Measurements from ENCODE around the gene LCLAT1. TPM values are rescaled to one million over a fixed set of nuclear protein-coding genes. Genes with fewer than 3 reads are reported as not detected.
A peak's percentile ranks its signal among the peaks of the same experiment; 100 is the strongest.
"Not testable (repeated sequence)": the region's sequence is repeated elsewhere in the genome, so short reads cannot be mapped to it uniquely, and the experiment has no call there.

The LCLAT1 gene
- total and polyA plus RNA-seq, 4 donors = 10.3 to 21.1 (median 11.9) TPM

DNA sequence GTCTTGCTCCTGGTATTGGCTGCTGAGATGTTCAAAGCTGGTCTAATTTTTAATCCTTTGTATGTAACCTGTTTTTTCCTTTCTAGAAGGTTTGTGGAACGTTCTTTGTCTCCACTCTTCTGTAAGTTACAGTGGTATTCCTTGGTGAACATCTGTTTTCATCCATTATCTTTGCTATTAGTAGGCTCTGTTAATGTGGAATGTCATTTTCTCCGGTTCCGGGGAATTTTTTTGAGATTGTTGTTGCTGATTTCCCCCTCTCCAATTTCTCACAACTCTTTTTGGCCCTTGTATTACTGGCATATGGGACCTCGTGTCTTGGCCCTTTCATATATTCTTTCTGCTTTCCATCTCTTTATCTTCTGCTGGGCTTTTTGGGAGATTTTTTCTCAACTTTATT, 63.4 kb downstream of the LCLAT1 start:
- no CpG with 5 or more reads among the region's 4 CpGs for WGBS (ENCODE audit: insufficient coverage)
- Histone ChIP-seq H3K4me1 (ENCODE audit: control insufficient read depth, insufficient read depth, low read length) (no peaks in the 10 kb centered on the region), H3K36me3 (ENCODE audit: control insufficient read depth, insufficient read depth, low read length) (no peaks in the 10 kb centered on the region), H3K9me3 (ENCODE audit: control insufficient read depth, insufficient read depth, low read length) (no peaks in the 10 kb centered on the region), H3K4me3 (ENCODE audit: low read depth, low read length) (no peak overlapping the region), H3K27ac (ENCODE audit: low read depth, low read length) (no peak overlapping the region), H3K27me3 (ENCODE audit: control insufficient read depth, insufficient read depth, low read length) (no peaks in the 10 kb centered on the region)
- DNase-seq (ENCODE audit: low read depth in 4 of 6, low spot score in 6 of 6) = peak in 1 of 6 donors; percentile 3

DNA sequence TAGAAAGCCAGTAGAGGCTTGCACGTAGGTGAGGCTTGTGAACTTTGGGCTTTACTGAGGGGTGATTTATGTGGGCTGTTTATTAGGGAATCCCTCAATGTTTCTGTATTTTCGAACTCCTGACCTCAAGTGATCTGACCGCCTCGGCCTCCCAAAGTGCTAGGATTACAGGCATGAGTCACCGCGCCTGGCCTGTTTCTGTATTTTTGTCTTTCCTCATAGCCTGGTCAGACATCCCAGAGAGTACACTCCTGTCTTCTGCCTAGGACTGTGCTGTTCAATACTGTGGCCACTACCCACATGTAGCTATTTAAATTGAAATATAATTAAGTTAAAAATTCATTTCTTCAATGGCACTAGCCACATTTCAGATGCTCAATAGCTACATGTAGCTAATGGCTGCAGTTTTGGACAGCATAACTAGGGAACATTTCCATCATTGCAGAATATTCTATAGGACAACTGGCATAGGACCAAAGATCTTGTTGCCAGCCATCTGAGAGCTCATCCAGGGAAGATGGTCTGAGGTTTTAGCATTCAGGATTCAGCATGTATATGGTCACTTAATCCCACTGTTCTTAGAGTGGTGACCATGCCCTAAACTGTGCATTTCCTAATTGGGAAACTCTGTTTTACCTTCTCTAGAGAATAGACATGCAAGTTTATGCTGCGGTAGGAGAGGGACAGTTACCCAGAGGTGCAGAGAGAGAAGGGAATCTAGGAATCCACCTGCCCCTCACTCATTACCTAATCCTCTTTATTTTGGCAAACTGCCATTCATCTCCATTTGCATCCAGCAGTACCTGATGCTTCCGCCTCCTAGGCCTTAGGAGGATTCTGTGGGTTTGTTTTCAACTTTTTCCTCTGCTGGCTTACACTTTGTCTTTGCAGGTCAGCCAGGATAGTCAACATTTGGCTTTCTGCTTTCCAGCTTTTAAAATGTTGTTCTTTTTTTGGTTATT, 64.4 kb downstream of the LCLAT1 start:
- Histone ChIP-seq H3K9me3 (ENCODE audit: control insufficient read depth, insufficient read depth, low read length) (no peaks in the 10 kb centered on the region), H3K27ac (ENCODE audit: low read depth, low read length) (no peak overlapping the region), H3K4me3 (ENCODE audit: low read depth, low read length) (no peak overlapping the region), H3K4me1 (ENCODE audit: control insufficient read depth, insufficient read depth, low read length) (no peaks in the 10 kb centered on the region), H3K36me3 (ENCODE audit: control insufficient read depth, insufficient read depth, low read length) (peaks cover 3% of the 10 kb centered on the region), H3K27me3 (ENCODE audit: control insufficient read depth, insufficient read depth, low read length) (no peaks in the 10 kb centered on the region)
- DNase-seq (ENCODE audit: low read depth in 4 of 6, low spot score in 6 of 6) = peak in 1 of 6 donors; percentile 37
- 62% methylated on average over 6 of the region's 8 CpGs for WGBS (ENCODE audit: insufficient coverage)

- Histone ChIP-seq H3K4me1 (ENCODE audit: control insufficient read depth, insufficient read depth, low read length) (no peaks in the 10 kb centered on the region), H3K36me3 (ENCODE audit: control insufficient read depth, insufficient read depth, low read length) (peaks cover 3% of the 10 kb centered on the region), H3K27ac (ENCODE audit: low read depth, low read length) (no peak overlapping the region), H3K4me3 (ENCODE audit: low read depth, low read length) (no peak overlapping the region), H3K9me3 (ENCODE audit: control insufficient read depth, insufficient read depth, low read length) (no peaks in the 10 kb centered on the region), H3K27me3 (ENCODE audit: control insufficient read depth, insufficient read depth, low read length) (no peaks in the 10 kb centered on the region)
- WGBS (ENCODE audit: insufficient coverage) = no CpG with 5 or more reads among the region's 3 CpGs
- no peak for DNase-seq (ENCODE audit: low read depth in 4 of 6, low spot score in 6 of 6)
Observed at GRCh38 chr2:30512243-30512886, 65.3 kb downstream of the LCLAT1 start.

DNA sequence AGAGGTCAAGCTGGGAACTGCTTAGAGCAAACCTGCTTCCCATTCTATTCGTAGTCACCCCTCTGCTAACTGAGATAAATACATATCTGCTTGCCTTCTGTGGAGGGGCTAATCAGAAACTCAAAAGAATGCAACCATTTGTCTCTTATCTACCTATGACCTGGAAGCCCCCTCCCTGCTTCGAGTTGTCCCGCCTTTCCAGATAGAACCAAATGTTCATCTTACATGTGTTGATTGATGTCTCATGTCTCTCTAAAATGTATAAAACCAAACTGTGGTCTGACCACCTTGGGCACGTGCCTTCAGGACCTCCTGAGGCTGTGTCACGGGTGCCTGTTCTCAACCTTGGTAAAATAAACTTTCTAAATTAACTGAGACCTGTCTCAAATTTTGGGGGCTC, 66.6 kb downstream of the LCLAT1 start:
- DNase-seq (ENCODE audit: low read depth in 4 of 6, low spot score in 6 of 6); H3K27ac ChIP-seq (ENCODE audit: low read depth, low read length); H3K4me3 ChIP-seq (ENCODE audit: low read depth, low read length); H3K9me3 ChIP-seq (ENCODE audit: control insufficient read depth, insufficient read depth, low read length); H3K36me3 ChIP-seq (ENCODE audit: control insufficient read depth, insufficient read depth, low read length); H3K27me3 ChIP-seq (ENCODE audit: control insufficient read depth, insufficient read depth, low read length); H3K4me1 ChIP-seq (ENCODE audit: control insufficient read depth, insufficient read depth, low read length): not testable (repeated sequence)
- 45% methylated on average over 2 of the region's 5 CpGs for WGBS (ENCODE audit: insufficient coverage)

DNA sequence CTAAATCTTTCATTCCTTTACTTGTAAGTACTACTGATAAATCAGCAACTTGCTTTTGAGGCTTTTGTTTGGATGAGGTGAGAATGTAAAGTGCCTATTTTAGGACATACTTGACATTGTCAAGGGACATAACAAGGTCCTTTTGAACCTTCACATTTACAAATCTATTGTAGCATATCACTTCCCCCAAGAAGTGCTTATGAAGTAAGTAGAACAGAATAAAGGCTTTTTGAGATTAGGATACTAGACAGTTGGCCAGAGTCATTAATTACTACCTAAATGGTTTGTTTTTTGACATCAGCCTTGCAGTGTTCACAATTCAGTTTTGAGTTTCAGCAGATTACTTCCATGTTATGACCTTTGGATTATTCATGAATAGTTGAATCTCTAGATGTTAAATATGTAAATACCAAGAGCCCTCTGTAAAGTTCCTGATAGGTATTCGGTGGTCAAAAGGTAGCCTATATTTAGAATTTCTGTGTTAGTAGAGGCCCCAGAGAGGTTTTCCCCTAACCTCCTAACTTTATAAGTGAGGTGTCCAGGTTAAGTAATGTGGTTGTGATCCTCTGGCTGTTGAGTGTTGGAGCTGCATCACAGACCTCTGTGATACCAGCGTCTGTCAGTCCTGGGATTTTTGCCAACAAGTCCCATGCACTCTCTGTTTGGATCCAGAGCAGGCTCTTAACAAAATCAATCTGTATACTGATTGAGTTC, 67.2 kb downstream of the LCLAT1 start:
- Histone ChIP-seq H3K4me1 (ENCODE audit: control insufficient read depth, insufficient read depth, low read length) (no peaks in the 10 kb centered on the region), H3K9me3 (ENCODE audit: control insufficient read depth, insufficient read depth, low read length) (no peaks in the 10 kb centered on the region), H3K27ac (ENCODE audit: low read depth, low read length) (no peak overlapping the region), H3K36me3 (ENCODE audit: control insufficient read depth, insufficient read depth, low read length) (peaks cover 3% of the 10 kb centered on the region), H3K27me3 (ENCODE audit: control insufficient read depth, insufficient read depth, low read length) (no peaks in the 10 kb centered on the region), H3K4me3 (ENCODE audit: low read depth, low read length) (no peak overlapping the region)
- WGBS (ENCODE audit: insufficient coverage) = no CpG with 5 or more reads among the region's 2 CpGs
- DNase-seq (ENCODE audit: low read depth in 4 of 6, low spot score in 6 of 6) = peak in 2 of 6 donors; percentile 36 to 41

DNA sequence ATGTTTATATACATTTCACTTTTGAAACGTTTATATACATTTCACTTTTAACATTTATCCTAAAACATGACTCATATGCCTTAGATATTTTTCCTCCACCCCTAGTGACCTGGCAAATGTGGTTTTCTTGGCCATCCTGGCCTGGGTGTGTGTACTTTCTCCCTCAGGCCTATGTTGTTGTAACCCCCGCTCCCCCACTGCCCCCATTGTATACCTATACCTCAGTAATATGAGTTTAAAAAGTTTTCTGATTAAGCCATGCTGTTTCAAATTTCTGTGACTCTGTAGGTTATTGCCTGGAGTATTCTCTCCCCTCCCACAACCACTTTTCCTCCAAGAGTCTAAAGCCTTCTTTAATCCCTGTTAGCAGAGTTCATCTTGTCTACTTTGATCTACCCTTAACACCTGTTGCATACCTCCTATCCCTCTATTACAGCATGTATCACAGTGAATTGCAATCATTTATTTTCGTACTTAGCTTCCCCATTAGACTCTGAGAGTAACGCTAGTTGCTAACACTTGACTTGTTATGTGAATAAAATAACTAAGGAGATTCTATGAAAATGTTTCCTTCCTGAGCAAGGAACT, 67.9 kb downstream of the LCLAT1 start:
- Histone ChIP-seq H3K36me3 (ENCODE audit: control insufficient read depth, insufficient read depth, low read length) (peaks cover 8% of the 10 kb centered on the region), H3K4me3 (ENCODE audit: low read depth, low read length) (no peak overlapping the region), H3K9me3 (ENCODE audit: control insufficient read depth, insufficient read depth, low read length) (no peaks in the 10 kb centered on the region), H3K27ac (ENCODE audit: low read depth, low read length) (no peak overlapping the region), H3K4me1 (ENCODE audit: control insufficient read depth, insufficient read depth, low read length) (no peaks in the 10 kb centered on the region), H3K27me3 (ENCODE audit: control insufficient read depth, insufficient read depth, low read length) (no peaks in the 10 kb centered on the region)
- no CpG with 5 or more reads among the region's 4 CpGs for WGBS (ENCODE audit: insufficient coverage)
- no peak for DNase-seq (ENCODE audit: low read depth in 4 of 6, low spot score in 6 of 6)

GRCh38 chr2:30516166-30516565, 69.1 kb downstream of the LCLAT1 start:
- no peak for DNase-seq (ENCODE audit: low read depth in 4 of 6, low spot score in 6 of 6)
- no peaks in the 10 kb centered on the region for H3K27me3 ChIP-seq (ENCODE audit: control insufficient read depth, insufficient read depth, low read length)
- H3K9me3 ChIP-seq (ENCODE audit: control insufficient read depth, insufficient read depth, low read length) = no peaks in the 10 kb centered on the region
- no peak overlapping the region for H3K4me3 ChIP-seq (ENCODE audit: low read depth, low read length)
- peaks cover 8% of the 10 kb centered on the region for H3K36me3 ChIP-seq (ENCODE audit: control insufficient read depth, insufficient read depth, low read length)
- 92% methylated on average over 17 of the region's 18 CpGs for WGBS (ENCODE audit: insufficient coverage)
- no peaks in the 10 kb centered on the region for H3K4me1 ChIP-seq (ENCODE audit: control insufficient read depth, insufficient read depth, low read length)
- H3K27ac ChIP-seq (ENCODE audit: low read depth, low read length) = no peak overlapping the region

DNA sequence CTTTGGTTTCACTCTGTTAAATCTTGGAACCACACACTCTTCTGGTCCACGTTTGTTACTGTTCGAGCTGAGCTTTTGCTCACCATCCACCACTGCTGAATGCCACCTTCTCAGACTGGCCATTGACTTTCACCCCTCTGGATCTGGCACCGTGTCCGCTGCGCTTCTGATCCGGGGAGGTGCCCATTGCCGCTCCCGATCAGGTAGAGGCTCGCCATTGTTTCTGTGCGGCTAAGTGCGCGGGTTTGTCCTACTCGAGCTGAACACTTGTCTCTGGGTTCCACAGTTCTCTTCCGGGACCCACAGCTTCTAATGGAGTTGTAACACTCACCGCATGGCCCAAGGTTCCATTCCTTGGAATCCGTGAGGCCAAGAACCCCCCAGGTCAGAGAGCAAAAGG, 72.8 kb downstream of the LCLAT1 start:
- H3K27ac ChIP-seq (ENCODE audit: low read depth, low read length) = no peak overlapping the region
- WGBS (ENCODE audit: insufficient coverage) = 97% methylated on average over 16 of the region's 16 CpGs
- H3K27me3 ChIP-seq (ENCODE audit: control insufficient read depth, insufficient read depth, low read length) = no peaks in the 10 kb centered on the region
- no peak for DNase-seq (ENCODE audit: low read depth in 4 of 6, low spot score in 6 of 6)
- peaks cover 8% of the 10 kb centered on the region for H3K36me3 ChIP-seq (ENCODE audit: control insufficient read depth, insufficient read depth, low read length)
- H3K9me3 ChIP-seq (ENCODE audit: control insufficient read depth, insufficient read depth, low read length) = no peaks in the 10 kb centered on the region
- H3K4me3 ChIP-seq (ENCODE audit: low read depth, low read length) = no peak overlapping the region
- no peaks in the 10 kb centered on the region for H3K4me1 ChIP-seq (ENCODE audit: control insufficient read depth, insufficient read depth, low read length)

DNA sequence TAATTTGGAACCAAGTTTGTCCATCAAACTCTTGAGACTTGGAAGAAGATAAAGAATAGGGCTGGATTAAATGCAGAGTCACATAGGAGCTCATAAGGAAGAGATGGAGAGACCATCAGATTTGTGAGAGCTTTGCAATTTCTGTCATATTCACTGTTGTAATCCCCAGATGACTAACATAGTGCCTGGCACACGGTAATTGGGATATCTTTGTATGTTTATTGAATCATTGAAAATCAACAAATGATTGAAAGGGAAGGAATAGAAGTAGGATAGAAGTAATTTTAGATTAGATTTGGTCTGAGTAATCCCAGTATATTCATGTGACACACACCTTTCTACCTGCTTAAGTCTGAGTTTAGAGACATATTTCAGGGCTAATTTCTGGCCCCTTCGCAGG, 75.4 kb downstream of the LCLAT1 start:
- no peak overlapping the region for H3K4me3 ChIP-seq (ENCODE audit: low read depth, low read length)
- H3K27ac ChIP-seq (ENCODE audit: low read depth, low read length) = no peak overlapping the region
- no peaks in the 10 kb centered on the region for H3K27me3 ChIP-seq (ENCODE audit: control insufficient read depth, insufficient read depth, low read length)
- no peaks in the 10 kb centered on the region for H3K9me3 ChIP-seq (ENCODE audit: control insufficient read depth, insufficient read depth, low read length)
- H3K4me1 ChIP-seq (ENCODE audit: control insufficient read depth, insufficient read depth, low read length) = no peaks in the 10 kb centered on the region
- no CpG with 5 or more reads among the region's 2 CpGs for WGBS (ENCODE audit: insufficient coverage)
- no peak for DNase-seq (ENCODE audit: low read depth in 4 of 6, low spot score in 6 of 6)
- H3K36me3 ChIP-seq (ENCODE audit: control insufficient read depth, insufficient read depth, low read length) = peaks cover 6% of the 10 kb centered on the region

All from spinal cord (tissue), 10 donors.